PFSK-1 (cell line): ENCODE measurements around the gene DAB2IP.

Experiments used
- POLR2AphosphoS5 ChIP-seq: IDR thresholded peaks from 2 replicates; pipeline ENCODE4 v1.6.1; 2012; ENCODE audit warnings: low read depth, mild to moderate bottlenecking, control low read depth, low read length, moderate library complexity
- SIN3A ChIP-seq: IDR thresholded peaks from 2 replicates; pipeline ENCODE4 v1.6.1; 2012; ENCODE audit warnings: mild to moderate bottlenecking, low read length, moderate library complexity, borderline replicate concordance; ENCODE audit not compliant: insufficient read depth
- TAF1 ChIP-seq: IDR thresholded peaks from 2 replicates; pipeline ENCODE4 v1.6.1; 2012; ENCODE audit warnings: low read length, control low read depth, borderline replicate concordance; ENCODE audit not compliant: insufficient read depth
- TF ChIP-seq, protein P1 (sequence below), 2 experiments: IDR thresholded peaks; 2 replicates each; pipeline versions ENCODE4 v1.6.1 to v1.8.0; 2011 to 2012; ENCODE audit warnings: low read depth in 2 of 2, low read length in 2 of 2, control low read depth in 1 of 2, inconsistent platforms in 1 of 2, mild to moderate bottlenecking in 1 of 2, moderate library complexity in 1 of 2; ENCODE audit not compliant: insufficient read depth in 1 of 2

DNA sequence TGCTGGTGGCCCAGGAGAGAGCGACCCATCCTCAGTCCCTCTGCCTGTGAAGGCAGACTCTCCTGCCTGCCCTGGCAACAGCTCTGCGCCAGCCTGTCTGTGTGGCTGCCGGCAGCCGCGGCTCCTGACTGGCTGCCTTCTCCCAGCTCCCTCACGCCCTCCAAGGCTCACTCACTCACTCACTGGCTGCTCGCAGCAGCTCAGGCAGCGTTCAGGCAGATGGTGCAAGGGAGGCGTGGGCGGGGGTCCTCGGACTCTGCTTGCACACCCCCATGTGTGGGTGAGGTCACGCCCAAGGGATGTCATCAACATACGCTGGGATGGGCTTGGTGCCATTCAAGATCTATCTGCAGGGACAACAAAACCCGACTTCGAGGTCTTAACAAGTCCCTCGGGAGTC lies 66.7 kb downstream of the DAB2IP start:
- TF ChIP-seq, protein P1, sequence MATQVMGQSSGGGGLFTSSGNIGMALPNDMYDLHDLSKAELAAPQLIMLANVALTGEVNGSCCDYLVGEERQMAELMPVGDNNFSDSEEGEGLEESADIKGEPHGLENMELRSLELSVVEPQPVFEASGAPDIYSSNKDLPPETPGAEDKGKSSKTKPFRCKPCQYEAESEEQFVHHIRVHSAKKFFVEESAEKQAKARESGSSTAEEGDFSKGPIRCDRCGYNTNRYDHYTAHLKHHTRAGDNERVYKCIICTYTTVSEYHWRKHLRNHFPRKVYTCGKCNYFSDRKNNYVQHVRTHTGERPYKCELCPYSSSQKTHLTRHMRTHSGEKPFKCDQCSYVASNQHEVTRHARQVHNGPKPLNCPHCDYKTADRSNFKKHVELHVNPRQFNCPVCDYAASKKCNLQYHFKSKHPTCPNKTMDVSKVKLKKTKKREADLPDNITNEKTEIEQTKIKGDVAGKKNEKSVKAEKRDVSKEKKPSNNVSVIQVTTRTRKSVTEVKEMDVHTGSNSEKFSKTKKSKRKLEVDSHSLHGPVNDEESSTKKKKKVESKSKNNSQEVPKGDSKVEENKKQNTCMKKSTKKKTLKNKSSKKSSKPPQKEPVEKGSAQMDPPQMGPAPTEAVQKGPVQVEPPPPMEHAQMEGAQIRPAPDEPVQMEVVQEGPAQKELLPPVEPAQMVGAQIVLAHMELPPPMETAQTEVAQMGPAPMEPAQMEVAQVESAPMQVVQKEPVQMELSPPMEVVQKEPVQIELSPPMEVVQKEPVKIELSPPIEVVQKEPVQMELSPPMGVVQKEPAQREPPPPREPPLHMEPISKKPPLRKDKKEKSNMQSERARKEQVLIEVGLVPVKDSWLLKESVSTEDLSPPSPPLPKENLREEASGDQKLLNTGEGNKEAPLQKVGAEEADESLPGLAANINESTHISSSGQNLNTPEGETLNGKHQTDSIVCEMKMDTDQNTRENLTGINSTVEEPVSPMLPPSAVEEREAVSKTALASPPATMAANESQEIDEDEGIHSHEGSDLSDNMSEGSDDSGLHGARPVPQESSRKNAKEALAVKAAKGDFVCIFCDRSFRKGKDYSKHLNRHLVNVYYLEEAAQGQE (IDR thresholded peaks at IDR 0.05; ENCODE audit: insufficient read depth in 1 of 2, low read depth in 2 of 2, low read length in 2 of 2): no peak
- TF ChIP-seq POLR2AphosphoS5 (no peak), SIN3A (no peak), TAF1 (no peak)
